Left ventricle myocardium inferior (tissue), 1 donor: Measurements from ENCODE around the gene RNF14. TPM values are rescaled to one million over a fixed set of nuclear protein-coding genes. Genes with fewer than 3 reads are reported as not detected.
A peak's percentile ranks its signal among the peaks of the same experiment; 100 is the strongest.

Experiments
- DNase-seq: peaks from one replicate; pipeline ENCODE4 v3.0.0-alpha.2; 2020
- H3K27ac ChIP-seq: fragments of 200-600 bp; replicated peaks from 2 replicates; pipeline ENCODE4 v1.8.0; 2021
- H3K27me3 ChIP-seq: fragments of 200-600 bp; 2 replicates; pipeline ENCODE4 v1.8.0; 2021; ENCODE audit warnings: low read depth
- H3K36me3 ChIP-seq: fragments of 200-600 bp; 2 replicates; pipeline ENCODE4 v1.8.0; 2021
- H3K4me1 ChIP-seq: fragments of 200-600 bp; 2 replicates; pipeline ENCODE4 v1.8.0; 2021
- H3K4me3 ChIP-seq: fragments of 200-600 bp; 2 replicates; pipeline ENCODE4 v1.8.0; 2021; ENCODE audit warnings: mild to moderate bottlenecking, moderate library complexity
- H3K9me3 ChIP-seq: fragments of 200-600 bp; replicated peaks from 2 replicates; pipeline ENCODE4 v1.8.0; 2021
- CTCF ChIP-seq: fragments of 200-600 bp; IDR thresholded peaks from 2 replicates; pipeline ENCODE4 v1.8.0; 2021; ENCODE audit warnings: antibody characterized with exemption, mild to moderate bottlenecking, borderline replicate concordance
- intact Hi-C: fragments of 100-400 bp; cut with micrococcal nuclease; formaldehyde crosslinking; loops from one replicate; pipeline ENCODE4 v1.11.0; 2022
- total RNA-seq: library from RNA; stranded (reverse); fragmentation: NEBNext Ultra II Directional; extraction: Animal tissue kit (Norgen Biotek cat#: 25700); gene quantifications from one replicate; pipeline ENCODE4 v1.2.1, GENCODE V29; 2021
- donor health status: DM: no; HTN: yes; CAD: no; lungs with severe emphysema.

The RNF14 gene
- total RNA-seq, 1 donor from 2014 or later, result 120 TPM

- peak; percentile 61 for DNase-seq
- peak; percentile 30 for TF ChIP-seq CTCF
- intact Hi-C loops, result no loop called here
- Histone ChIP-seq H3K9me3 (no peaks in the 10 kb centered on the region), H3K4me3 (no peak overlapping the region), H3K27me3 (no peaks in the 10 kb centered on the region), H3K4me1 (peaks cover 41% of the 10 kb centered on the region), H3K27ac (peak overlapping the region; percentile 61), H3K36me3 (peaks cover 98% of the 10 kb centered on the region)
These were observed 34.6 kb upstream of the RNF14 start for GRCh38 chr5:141934099-141934844.

- H3K4me1 ChIP-seq, result peaks cover 33% of the 10 kb centered on the region
- TF ChIP-seq CTCF, result no peak
- H3K27ac ChIP-seq, result peak overlapping the region; percentile 61
- peaks cover 93% of the 10 kb centered on the region for H3K36me3 ChIP-seq
- no peak overlapping the region for H3K4me3 ChIP-seq
- no peaks in the 10 kb centered on the region for H3K9me3 ChIP-seq
- DNase-seq, result no peak
- intact Hi-C loops, result no loop called here
- no peaks in the 10 kb centered on the region for H3K27me3 ChIP-seq
These were observed 33.4 kb upstream of the RNF14 start for GRCh38 chr5:141935538-141935937.

- no peaks in the 10 kb centered on the region for H3K9me3 ChIP-seq
- peak overlapping the region; percentile 69 for H3K27ac ChIP-seq
- peak; percentile 29 for TF ChIP-seq CTCF
- H3K36me3 ChIP-seq, result peaks cover 40% of the 10 kb centered on the region
- no peaks in the 10 kb centered on the region for H3K27me3 ChIP-seq
- H3K4me1 ChIP-seq, result peaks cover 52% of the 10 kb centered on the region
- no peak for DNase-seq
- no peak overlapping the region for H3K4me3 ChIP-seq
- intact Hi-C loops, result no loop called here
These were observed 28.1 kb upstream of the RNF14 start for GRCh38 chr5:141940695-141941271.

GRCh38 chr5:141941307-141941706 lies 27.6 kb upstream of the RNF14 start:
- DNase-seq, result no peak
- Histone ChIP-seq H3K4me3 (no peak overlapping the region), H3K9me3 (no peaks in the 10 kb centered on the region), H3K36me3 (peaks cover 35% of the 10 kb centered on the region), H3K4me1 (peaks cover 52% of the 10 kb centered on the region), H3K27ac (peak overlapping the region; percentile 69), H3K27me3 (no peaks in the 10 kb centered on the region)
- TF ChIP-seq CTCF, result no peak
- intact Hi-C loops, result no loop called here

- TF ChIP-seq CTCF, result no peak
- H3K4me1 ChIP-seq, result peaks cover 56% of the 10 kb centered on the region
These were observed 27.1 kb upstream of the RNF14 start for GRCh38 chr5:141941779-141942178.

More at GRCh38 chr5:141941779-141942178, 27.1 kb upstream of the RNF14 start:
- Histone ChIP-seq H3K27ac (peak overlapping the region; percentile 69), H3K4me3 (no peak overlapping the region), H3K27me3 (no peaks in the 10 kb centered on the region), H3K9me3 (no peaks in the 10 kb centered on the region), H3K36me3 (peaks cover 30% of the 10 kb centered on the region)
- intact Hi-C loops, result no loop called here
- no peak for DNase-seq
